Loucy (cell line): ENCODE data around the gene ACTC1.

Source experiments
- H2AFZ ChIP-seq: fragments of 200-600 bp; sonication (generic); 2 replicates; pipeline ENCODE4 v1.6.0; 2016; ENCODE audit warnings: antibody characterized with exemption, mild to moderate bottlenecking, low read length, moderate library complexity
- H3F3A ChIP-seq: fragments of 200-600 bp; 2 replicates; pipeline ENCODE4 v1.6.0; 2016; ENCODE audit warnings: antibody characterized with exemption, low read depth, mild to moderate bottlenecking
- H3K27me3 ChIP-seq: fragments of 200-600 bp; sonication (generic); 2 replicates; pipeline ENCODE4 v1.6.1; 2014; ENCODE audit warnings: low read length, mild to moderate bottlenecking; ENCODE audit not compliant: insufficient read depth, poor library complexity, severe bottlenecking
- H3K36me3 ChIP-seq: fragments of 200-600 bp; sonication (generic); 2 replicates; pipeline ENCODE4 v1.6.1; 2016; ENCODE audit warnings: low read length; ENCODE audit not compliant: insufficient read depth
- H3K4me1 ChIP-seq: fragments of 200-600 bp; sonication (generic); 2 replicates; pipeline ENCODE4 v1.5.1; 2014; ENCODE audit warnings: low read length, mild to moderate bottlenecking; ENCODE audit not compliant: insufficient read depth, poor library complexity, severe bottlenecking
- H3K4me2 ChIP-seq: fragments of 200-600 bp; sonication (generic); 2 replicates; pipeline ENCODE4 v1.6.0; 2014; ENCODE audit warnings: antibody characterized with exemption, low read length, low read depth, mild to moderate bottlenecking; ENCODE audit not compliant: poor library complexity, severe bottlenecking
- H3K4me3 ChIP-seq: fragments of 200-600 bp; sonication (generic); 2 replicates; pipeline ENCODE4 v1.5.1; 2014; ENCODE audit warnings: low read length, mild to moderate bottlenecking, mixed read lengths; ENCODE audit not compliant: poor library complexity, severe bottlenecking
- H3K79me2 ChIP-seq: fragments of 200-600 bp; sonication (generic); 2 replicates; pipeline ENCODE4 v1.6.1; 2014; ENCODE audit warnings: low read length; ENCODE audit not compliant: insufficient read depth
- H3K9ac ChIP-seq: fragments of 200-600 bp; sonication (generic); 2 replicates; pipeline ENCODE4 v1.6.0; 2014; ENCODE audit warnings: mild to moderate bottlenecking, low read depth, low read length, moderate library complexity; ENCODE audit not compliant: poor library complexity, severe bottlenecking
- H3K9me2 ChIP-seq: fragments of 200-600 bp; sonication (generic); replicated peaks from 2 replicates; pipeline ENCODE4 v1.6.1; 2016; ENCODE audit warnings: low read depth, low read length, mixed read lengths
- H3K9me3 ChIP-seq: fragments of 200-600 bp; sonication (generic); 2 replicates; pipeline ENCODE4 v1.6.1; 2014; ENCODE audit warnings: mild to moderate bottlenecking, antibody characterized with exemption, low read length, low read depth; ENCODE audit not compliant: insufficient read depth
- H4K20me1 ChIP-seq: fragments of 200-600 bp; sonication (generic); 2 replicates; pipeline ENCODE4 v1.6.0; 2014; ENCODE audit warnings: antibody characterized with exemption, low read length, mild to moderate bottlenecking; ENCODE audit not compliant: insufficient read depth, poor library complexity, severe bottlenecking
- EZH2phosphoT487 ChIP-seq: fragments of 200-600 bp; IDR thresholded peaks from 2 replicates; pipeline ENCODE4 v1.6.1; 2018; ENCODE audit warnings: antibody characterized with exemption, mild to moderate bottlenecking, moderate library complexity, borderline replicate concordance
- TF ChIP-seq, protein P1 (sequence below): fragments of 200-600 bp; sonication (generic); conservative IDR thresholded peaks from 2 replicates; pipeline ENCODE4 v1.5.1; 2014; ENCODE audit warnings: mild to moderate bottlenecking, antibody characterized with exemption, low read length

Gene ACTC1

DNA sequence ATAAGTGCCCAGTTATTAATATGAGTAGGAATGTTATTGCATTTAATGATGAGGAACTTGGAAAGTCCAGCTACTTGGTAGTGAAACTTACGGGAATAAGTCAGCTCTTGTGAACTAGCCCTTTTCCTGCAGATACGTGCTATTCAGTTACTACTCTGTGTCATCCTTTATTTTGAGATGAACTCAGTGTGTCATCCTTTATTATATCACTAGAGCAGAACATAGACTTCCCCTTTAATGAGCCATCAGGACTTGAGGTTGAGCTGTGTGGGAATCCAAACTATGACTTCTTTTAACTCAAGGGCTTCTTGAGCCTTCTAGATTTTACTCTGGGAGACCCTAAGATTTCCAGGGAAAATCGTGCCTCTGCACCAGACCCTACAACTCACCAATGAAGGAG, 3.6 kb downstream of the ACTC1 start:
- Histone ChIP-seq H3K36me3 (no peaks in the 10 kb centered on the region), H3K9me3 (no peaks in the 10 kb centered on the region), H3K4me3 (no peak overlapping the region), H3K4me1 (no peaks in the 10 kb centered on the region), H4K20me1 (no peaks in the 10 kb centered on the region), H3F3A (no peaks in the 10 kb centered on the region), H3K4me2 (no peak overlapping the region), H3K27me3 (no peaks in the 10 kb centered on the region), H2AFZ (no peak overlapping the region), H3K79me2 (no peaks in the 10 kb centered on the region), H3K9ac (no peak overlapping the region), H3K9me2 (no peaks in the 10 kb centered on the region)
- TF ChIP-seq, protein P1, sequence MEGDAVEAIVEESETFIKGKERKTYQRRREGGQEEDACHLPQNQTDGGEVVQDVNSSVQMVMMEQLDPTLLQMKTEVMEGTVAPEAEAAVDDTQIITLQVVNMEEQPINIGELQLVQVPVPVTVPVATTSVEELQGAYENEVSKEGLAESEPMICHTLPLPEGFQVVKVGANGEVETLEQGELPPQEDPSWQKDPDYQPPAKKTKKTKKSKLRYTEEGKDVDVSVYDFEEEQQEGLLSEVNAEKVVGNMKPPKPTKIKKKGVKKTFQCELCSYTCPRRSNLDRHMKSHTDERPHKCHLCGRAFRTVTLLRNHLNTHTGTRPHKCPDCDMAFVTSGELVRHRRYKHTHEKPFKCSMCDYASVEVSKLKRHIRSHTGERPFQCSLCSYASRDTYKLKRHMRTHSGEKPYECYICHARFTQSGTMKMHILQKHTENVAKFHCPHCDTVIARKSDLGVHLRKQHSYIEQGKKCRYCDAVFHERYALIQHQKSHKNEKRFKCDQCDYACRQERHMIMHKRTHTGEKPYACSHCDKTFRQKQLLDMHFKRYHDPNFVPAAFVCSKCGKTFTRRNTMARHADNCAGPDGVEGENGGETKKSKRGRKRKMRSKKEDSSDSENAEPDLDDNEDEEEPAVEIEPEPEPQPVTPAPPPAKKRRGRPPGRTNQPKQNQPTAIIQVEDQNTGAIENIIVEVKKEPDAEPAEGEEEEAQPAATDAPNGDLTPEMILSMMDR, result no peak
- TF ChIP-seq EZH2phosphoT487, result no peak

DNA sequence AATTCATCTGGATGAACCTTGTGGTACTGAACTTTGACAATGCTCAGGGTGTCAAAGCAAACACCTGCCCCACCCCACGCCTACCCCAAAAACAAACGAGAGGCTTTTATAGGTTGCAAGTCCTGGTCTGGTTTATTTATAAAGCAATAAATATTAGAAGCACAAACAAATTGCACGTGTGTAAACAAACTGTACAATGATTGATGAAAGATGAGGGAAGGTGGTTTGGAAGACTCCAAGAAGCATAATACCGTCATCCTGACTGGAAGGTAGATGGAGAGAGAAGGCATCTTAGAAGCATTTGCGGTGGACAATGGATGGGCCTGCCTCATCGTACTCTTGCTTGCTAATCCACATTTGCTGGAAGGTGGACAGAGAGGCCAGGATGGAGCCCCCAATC, 5.2 kb downstream of the ACTC1 start:
- Histone ChIP-seq H3K4me3 (no peak overlapping the region), H3K4me2 (no peak overlapping the region), H3K36me3 (no peaks in the 10 kb centered on the region), H3K9me3 (no peaks in the 10 kb centered on the region), H3F3A (no peaks in the 10 kb centered on the region), H4K20me1 (no peaks in the 10 kb centered on the region), H2AFZ (no peak overlapping the region), H3K9ac (no peak overlapping the region), H3K79me2 (no peaks in the 10 kb centered on the region), H3K27me3 (no peaks in the 10 kb centered on the region), H3K9me2 (no peaks in the 10 kb centered on the region), H3K4me1 (no peaks in the 10 kb centered on the region)
- no peak for TF ChIP-seq EZH2phosphoT487
- TF ChIP-seq, protein P1, result no peak

DNA sequence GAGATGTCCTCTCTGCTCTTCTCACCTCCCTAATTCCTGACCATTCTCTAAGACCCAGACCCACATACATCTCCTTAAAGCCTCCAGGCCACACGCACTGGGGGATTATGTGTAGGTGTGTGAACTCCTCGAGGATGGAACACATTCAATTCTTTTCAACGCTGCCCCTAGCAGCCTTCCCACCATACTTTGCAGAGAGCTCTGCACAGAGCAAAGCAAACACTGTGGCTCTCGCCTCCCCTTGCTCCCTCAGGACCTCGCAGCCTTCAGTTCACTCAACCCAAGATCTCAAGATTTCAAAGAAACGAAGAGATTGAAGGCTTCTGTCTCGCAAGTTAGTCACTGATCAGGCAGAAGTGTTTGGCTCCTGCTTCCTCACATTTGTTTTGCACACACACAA, 6.0 kb downstream of the ACTC1 start:
- Histone ChIP-seq H3K9me3 (no peaks in the 10 kb centered on the region), H3K4me1 (no peaks in the 10 kb centered on the region), H3K4me2 (no peak overlapping the region), H3K9ac (no peak overlapping the region), H3K79me2 (no peaks in the 10 kb centered on the region), H3F3A (no peaks in the 10 kb centered on the region), H3K27me3 (no peaks in the 10 kb centered on the region), H4K20me1 (no peaks in the 10 kb centered on the region), H3K36me3 (no peaks in the 10 kb centered on the region), H3K9me2 (no peaks in the 10 kb centered on the region), H2AFZ (no peak overlapping the region), H3K4me3 (no peak overlapping the region)
- TF ChIP-seq, protein P1, result no peak
- no peak for TF ChIP-seq EZH2phosphoT487
